ENCODE data around the gene ALG5. TPM values are rescaled to one million over a fixed set of nuclear protein-coding genes. Genes with fewer than 3 reads are reported as not detected.

Gene ALG5
- total RNA-seq, 2 donors from 2014 or later, result 18.6 to 30.4 TPM

- ATAC-seq, result no peak
- H3K27ac Mint-ChIP-seq, result no peak overlapping the region
- DNase-seq (ENCODE audit: low spot score in 2 of 2), result no peak
- H3K36me3 Mint-ChIP-seq, result no peaks in the 10 kb centered on the region
- H3K9me3 Mint-ChIP-seq, result no peaks in the 10 kb centered on the region
Observed at GRCh38 chr13:36924001-36924400, 75.1 kb downstream of the ALG5 start.

GRCh38 chr13:36921631-36922301 is 77.4 kb downstream of the ALG5 start:
- DNase-seq (ENCODE audit: low spot score in 2 of 2) (no peak), ATAC-seq (no peak)
- Mint-ChIP-seq H3K27ac (no peak overlapping the region), H3K9me3 (no peaks in the 10 kb centered on the region), H3K36me3 (no peaks in the 10 kb centered on the region)

GRCh38 chr13:36920616-36921185 is 78.4 kb downstream of the ALG5 start:
- H3K36me3 Mint-ChIP-seq, result no peaks in the 10 kb centered on the region

GRCh38 chr13:36919833-36920615 is 79.1 kb downstream of the ALG5 start, which contains the start of gene SMAD9:
TSS of gene SMAD9 (minus strand) at chr13:36920238. CDS start at chr13:36879689, 40,549 bp downstream.
- DNase-seq (ENCODE audit: low spot score in 2 of 2), result peak in 1 of 2 donors; percentile 46
- ATAC-seq, result peak; percentile 41 to 86
- H3K36me3 Mint-ChIP-seq, result no peaks in the 10 kb centered on the region
- no peak within 1 kb of the TSS for H3K27ac Mint-ChIP-seq
- no peaks in the 10 kb centered on the region for H3K9me3 Mint-ChIP-seq

More at GRCh38 chr13:36920616-36921185, 78.4 kb downstream of the ALG5 start:
- Mint-ChIP-seq H3K27ac (no peak overlapping the region), H3K9me3 (no peaks in the 10 kb centered on the region)
- ATAC-seq (no peak), DNase-seq (ENCODE audit: low spot score in 2 of 2) (no peak)

GRCh38 chr13:36919171-36919832 is 79.8 kb downstream of the ALG5 start:
- H3K36me3 Mint-ChIP-seq, result no peaks in the 10 kb centered on the region
- no peaks in the 10 kb centered on the region for H3K9me3 Mint-ChIP-seq
- DNase-seq (ENCODE audit: low spot score in 2 of 2) (peak in 1 of 2 donors; percentile 21), ATAC-seq (peak in 1 of 2 donors; percentile 59)
- H3K27ac Mint-ChIP-seq, result no peak overlapping the region

- ATAC-seq (no peak), DNase-seq (ENCODE audit: low spot score in 2 of 2) (no peak)
- Mint-ChIP-seq H3K36me3 (no peaks in the 10 kb centered on the region), H3K27ac (no peak overlapping the region), H3K9me3 (no peaks in the 10 kb centered on the region)
Observed at GRCh38 chr13:36918246-36919131, 80.7 kb downstream of the ALG5 start.

- H3K9me3 Mint-ChIP-seq, result no peaks in the 10 kb centered on the region
- DNase-seq (ENCODE audit: low spot score in 2 of 2) (no peak), ATAC-seq (no peak)
- H3K27ac Mint-ChIP-seq, result no peak overlapping the region
- no peaks in the 10 kb centered on the region for H3K36me3 Mint-ChIP-seq
Observed at GRCh38 chr13:36917311-36917710, 81.8 kb downstream of the ALG5 start.

- Mint-ChIP-seq H3K9me3 (no peaks in the 10 kb centered on the region), H3K36me3 (no peaks in the 10 kb centered on the region), H3K27ac (no peak overlapping the region)
- DNase-seq (ENCODE audit: low spot score in 2 of 2) (no peak), ATAC-seq (no peak)
Observed at GRCh38 chr13:36915896-36916640, 83.1 kb downstream of the ALG5 start.

- ATAC-seq (no peak), DNase-seq (ENCODE audit: low spot score in 2 of 2) (no peak)
- H3K27ac Mint-ChIP-seq, result no peak overlapping the region
- H3K9me3 Mint-ChIP-seq, result no peaks in the 10 kb centered on the region
- H3K36me3 Mint-ChIP-seq, result no peaks in the 10 kb centered on the region
Observed at GRCh38 chr13:36915106-36915505, 84.0 kb downstream of the ALG5 start.

- ATAC-seq (no peak), DNase-seq (ENCODE audit: low spot score in 2 of 2) (no peak)
- Mint-ChIP-seq H3K9me3 (no peaks in the 10 kb centered on the region), H3K36me3 (no peaks in the 10 kb centered on the region), H3K27ac (no peak overlapping the region)
Observed at GRCh38 chr13:36914648-36915047, 84.5 kb downstream of the ALG5 start.

- Mint-ChIP-seq H3K36me3 (no peaks in the 10 kb centered on the region), H3K9me3 (no peaks in the 10 kb centered on the region), H3K27ac (no peak overlapping the region)
- DNase-seq (ENCODE audit: low spot score in 2 of 2), result no peak
- ATAC-seq, result no peak
Observed at GRCh38 chr13:36913463-36913862, 85.7 kb downstream of the ALG5 start.

- no peaks in the 10 kb centered on the region for H3K36me3 Mint-ChIP-seq
- H3K27ac Mint-ChIP-seq, result no peak overlapping the region
- no peak for DNase-seq (ENCODE audit: low spot score in 2 of 2)
- H3K9me3 Mint-ChIP-seq, result no peaks in the 10 kb centered on the region
- no peak for ATAC-seq
Observed at GRCh38 chr13:36912973-36913372, 86.2 kb downstream of the ALG5 start.

GRCh38 chr13:36912369-36912768 is 86.8 kb downstream of the ALG5 start:
- ATAC-seq, result no peak

GRCh38 chr13:36910545-36910944 is 88.6 kb downstream of the ALG5 start:
- Mint-ChIP-seq H3K36me3 (no peaks in the 10 kb centered on the region), H3K9me3 (no peaks in the 10 kb centered on the region), H3K27ac (no peak overlapping the region)
- no peak for DNase-seq (ENCODE audit: low spot score in 2 of 2)
- ATAC-seq, result no peak

More at GRCh38 chr13:36912369-36912768, 86.8 kb downstream of the ALG5 start:
- H3K27ac Mint-ChIP-seq, result no peak overlapping the region
- H3K36me3 Mint-ChIP-seq, result no peaks in the 10 kb centered on the region
- DNase-seq (ENCODE audit: low spot score in 2 of 2), result no peak
- H3K9me3 Mint-ChIP-seq, result no peaks in the 10 kb centered on the region

GRCh38 chr13:36907821-36908220 is 91.3 kb downstream of the ALG5 start:
- ATAC-seq (no peak), DNase-seq (ENCODE audit: low spot score in 2 of 2) (no peak)
- no peak overlapping the region for H3K27ac Mint-ChIP-seq
- H3K36me3 Mint-ChIP-seq, result no peaks in the 10 kb centered on the region
- H3K9me3 Mint-ChIP-seq, result no peaks in the 10 kb centered on the region
